ENCODE results near the gene UNC5C.
"Not testable (repeated sequence)": the region's sequence is repeated elsewhere in the genome, so short reads cannot be mapped to it uniquely, and the experiment has no call there.

Gene UNC5C

GRCh38 chr4:95181243-95181995 is 367.4 kb downstream of the UNC5C start:
- DNase-seq (ENCODE audit: low spot score), result no peak

- DNase-seq (ENCODE audit: low spot score), result no peak
Measured at GRCh38 chr4:95180531-95181242, 368.1 kb downstream of the UNC5C start.

- no peak for DNase-seq (ENCODE audit: low spot score)
Measured at GRCh38 chr4:95178938-95179337, 369.8 kb downstream of the UNC5C start.

GRCh38 chr4:95171377-95171776 is 377.4 kb downstream of the UNC5C start:
- DNase-seq (ENCODE audit: low spot score), result not testable (repeated sequence)

GRCh38 chr4:95170176-95170575 is 378.6 kb downstream of the UNC5C start:
- peak; percentile 97 for DNase-seq (ENCODE audit: low spot score)

- DNase-seq (ENCODE audit: low spot score), result no peak
Measured at GRCh38 chr4:95167805-95168204, 381.0 kb downstream of the UNC5C start.

GRCh38 chr4:95165926-95166524 is 382.7 kb downstream of the UNC5C start:
- DNase-seq (ENCODE audit: low spot score), result peak; percentile 96

GRCh38 chr4:95162867-95163266 is 385.9 kb downstream of the UNC5C start:
- no peak for DNase-seq (ENCODE audit: low spot score)

GRCh38 chr4:95161781-95162469 is 386.8 kb downstream of the UNC5C start:
- no peak for DNase-seq (ENCODE audit: low spot score)

- no peak for DNase-seq (ENCODE audit: low spot score)
Measured at GRCh38 chr4:95159384-95159783, 389.4 kb downstream of the UNC5C start.

GRCh38 chr4:95158626-95159025 is 390.1 kb downstream of the UNC5C start:
- DNase-seq (ENCODE audit: low spot score), result no peak

GRCh38 chr4:95158045-95158444 is 390.7 kb downstream of the UNC5C start:
- peak; percentile 83 for DNase-seq (ENCODE audit: low spot score)

GRCh38 chr4:95157596-95157995 is 391.2 kb downstream of the UNC5C start:
- DNase-seq (ENCODE audit: low spot score), result no peak

GRCh38 chr4:95156452-95156765 is 392.4 kb downstream of the UNC5C start:
- DNase-seq (ENCODE audit: low spot score), result no peak

GRCh38 chr4:95155759-95156451 is 392.9 kb downstream of the UNC5C start:
- peak; percentile 82 for DNase-seq (ENCODE audit: low spot score)

- DNase-seq (ENCODE audit: low spot score), result no peak
Measured at GRCh38 chr4:95153182-95153581, 395.6 kb downstream of the UNC5C start.

- DNase-seq (ENCODE audit: low spot score), result no peak
Measured at GRCh38 chr4:95151255-95151654, 397.5 kb downstream of the UNC5C start.

GRCh38 chr4:95142932-95143331 is 405.8 kb downstream of the UNC5C start:
- DNase-seq (ENCODE audit: low spot score), result no peak

GRCh38 chr4:95141361-95141760 is 407.4 kb downstream of the UNC5C start:
- DNase-seq (ENCODE audit: low spot score), result no peak

- not testable (repeated sequence) for DNase-seq (ENCODE audit: low spot score)
Measured at GRCh38 chr4:95139424-95139823, 409.3 kb downstream of the UNC5C start.

GRCh38 chr4:95134016-95134415 is 414.8 kb downstream of the UNC5C start:
- not testable (repeated sequence) for DNase-seq (ENCODE audit: low spot score)

GRCh38 chr4:95129821-95130311 is 418.9 kb downstream of the UNC5C start:
- peak; percentile 19 for DNase-seq (ENCODE audit: low spot score)

Measured in pons (tissue), 1 donor.